Measurements from ENCODE around the gene JUND.

DNA sequence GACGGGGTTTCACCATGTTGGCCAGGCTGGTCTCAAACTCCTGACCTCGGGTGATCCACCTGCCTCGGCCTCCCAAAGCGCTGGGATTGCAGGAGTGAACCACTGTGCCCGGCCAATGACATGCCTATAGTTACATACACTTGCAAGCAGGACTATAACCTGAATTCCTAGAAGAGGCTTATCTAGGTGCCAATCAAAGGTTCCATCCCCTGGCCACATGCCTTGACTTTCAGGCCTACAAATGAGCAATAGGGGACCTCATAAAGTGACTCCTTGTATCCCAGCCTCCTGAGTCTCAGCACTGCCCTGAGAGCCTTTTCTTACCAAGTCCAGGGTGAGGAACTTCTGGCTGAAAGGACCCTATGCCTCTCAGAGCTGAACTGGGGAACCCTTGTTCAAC is 45.4 kb upstream of the JUND start:
- TF ChIP-seq YY1 (IDR thresholded peaks at IDR 0.05; ENCODE audit: insufficient read depth, insufficient read length) = no peak
- TF ChIP-seq ZNF274 (IDR thresholded peaks at IDR 0.05; ENCODE audit: low read depth, low read length) = no peak
- TF ChIP-seq SUZ12 (IDR thresholded peaks at IDR 0.05; ENCODE audit: extremely low read depth, insufficient read depth, insufficient read length) = no peak

Measured in NT2/D1 (cell line).